GM23248 (cell line): Measurements from ENCODE around the gene RABEP1. TPM values are rescaled to one million over a fixed set of nuclear protein-coding genes. Genes with fewer than 3 reads are reported as not detected.

ENCODE experiments used
- DNase-seq: peaks from one replicate; pipeline ENCODE4 v3.0.0-alpha.2; 2015
- H2AFZ ChIP-seq: fragments of 200-600 bp; sonication (generic); 2 replicates; pipeline ENCODE4 v1.6.1; 2016; ENCODE audit warnings: antibody characterized with exemption
- H3F3A ChIP-seq: fragments of 200-600 bp; sonication (generic); 2 replicates; pipeline ENCODE4 v1.6.1; 2016; ENCODE audit warnings: mild to moderate bottlenecking, antibody characterized with exemption, mixed run types; ENCODE audit not compliant: insufficient read depth
- H3K27ac ChIP-seq: fragments of 200-600 bp; sonication (generic); 2 replicates; pipeline ENCODE4 v1.5.1; 2016; ENCODE audit warnings: mild to moderate bottlenecking
- H3K27me3 ChIP-seq: fragments of 200-600 bp; sonication (generic); replicated peaks from 2 replicates; pipeline ENCODE4 v1.6.1; 2016; ENCODE audit warnings: mild to moderate bottlenecking; ENCODE audit not compliant: insufficient read depth
- H3K36me3 ChIP-seq: fragments of 200-600 bp; sonication (generic); 2 replicates; pipeline ENCODE4 v1.6.1; 2016; ENCODE audit warnings: low read depth, mild to moderate bottlenecking
- H3K4me1 ChIP-seq: fragments of 200-600 bp; sonication (generic); 2 replicates; pipeline ENCODE4 v1.6.1; 2016; ENCODE audit warnings: mild to moderate bottlenecking; ENCODE audit not compliant: insufficient read depth
- H3K4me2 ChIP-seq: fragments of 200-600 bp; sonication (generic); one replicate; pipeline ENCODE4 v1.6.1; 2016; ENCODE audit warnings: mild to moderate bottlenecking; ENCODE audit not compliant: unreplicated experiment
- H3K4me3 ChIP-seq: fragments of 200-600 bp; sonication (generic); 2 replicates; pipeline ENCODE4 v1.5.1; 2016; ENCODE audit warnings: mild to moderate bottlenecking
- H3K79me2 ChIP-seq: fragments of 200-600 bp; sonication (generic); 2 replicates; pipeline ENCODE4 v1.6.1; 2016; ENCODE audit warnings: mild to moderate bottlenecking; ENCODE audit not compliant: insufficient read depth
- H3K9ac ChIP-seq: fragments of 200-600 bp; sonication (generic); 2 replicates; pipeline ENCODE4 v1.6.1; 2016; ENCODE audit warnings: mild to moderate bottlenecking
- H3K9me2 ChIP-seq: fragments of 200-600 bp; sonication (generic); 2 replicates; pipeline ENCODE4 v1.6.1; 2016; ENCODE audit warnings: mixed run types, mild to moderate bottlenecking, moderate library complexity; ENCODE audit not compliant: insufficient read depth
- H3K9me3 ChIP-seq: fragments of 200-600 bp; sonication (generic); one replicate; pipeline ENCODE4 v1.6.1; 2017; ENCODE audit warnings: low read depth
- H4K20me1 ChIP-seq: fragments of 200-600 bp; sonication (generic); 2 replicates; pipeline ENCODE4 v1.6.0; 2016; ENCODE audit not compliant: insufficient read depth
- EZH2 ChIP-seq: fragments of 200-600 bp; sonication (generic); IDR thresholded peaks from 2 replicates; pipeline ENCODE4 v1.6.1; 2018; ENCODE audit warnings: antibody characterized with exemption, mild to moderate bottlenecking; ENCODE audit not compliant: insufficient read depth, poor library complexity, severe bottlenecking
- EZH2phosphoT487 ChIP-seq: fragments of 200-600 bp; sonication (generic); IDR thresholded peaks from 2 replicates; pipeline ENCODE4 v1.6.1; 2018; ENCODE audit warnings: antibody characterized with exemption, moderate library complexity, mild to moderate bottlenecking, low read depth; ENCODE audit not compliant: insufficient read depth
- WGBS, 2 experiments: methylation state at CpG; one replicate each; pipeline ENCODE4 v1.1.6; 2015 to 2017; ENCODE audit warnings: low lambda C conversion rate in 2 of 2, low coverage in 1 of 2; ENCODE audit errors: missing lambda C conversion rate in 2 of 2; 5-methylcytosine and 5-hydroxymethylcytosine counted together
- in situ Hi-C: fragments of 300-500 bp; cut with MboI; formaldehyde crosslinking; loops from 2 replicates; pipeline ENCODE4 v1.15.0; 2020
- polyA plus RNA-seq: library from polyadenylated mRNA; unstranded; fragments of >200 nt; fragmentation: Nextera tagmentation; extraction: Ambion mirVana; gene quantifications from 2 replicates; pipeline ENCODE4 v1.2.1, GENCODE V29; 2016
- total RNA-seq: library from RNA; depleted of rRNA; stranded (reverse); fragments of >200 nt; shearing (Covaris generic); gene quantifications from 2 replicates; pipeline ENCODE4 v1.2.3, GENCODE V29; 2014

The RABEP1 gene
- total and polyA plus RNA-seq, 2 experiments from 2014 or later = 26.3 to 33.6 TPM

DNA sequence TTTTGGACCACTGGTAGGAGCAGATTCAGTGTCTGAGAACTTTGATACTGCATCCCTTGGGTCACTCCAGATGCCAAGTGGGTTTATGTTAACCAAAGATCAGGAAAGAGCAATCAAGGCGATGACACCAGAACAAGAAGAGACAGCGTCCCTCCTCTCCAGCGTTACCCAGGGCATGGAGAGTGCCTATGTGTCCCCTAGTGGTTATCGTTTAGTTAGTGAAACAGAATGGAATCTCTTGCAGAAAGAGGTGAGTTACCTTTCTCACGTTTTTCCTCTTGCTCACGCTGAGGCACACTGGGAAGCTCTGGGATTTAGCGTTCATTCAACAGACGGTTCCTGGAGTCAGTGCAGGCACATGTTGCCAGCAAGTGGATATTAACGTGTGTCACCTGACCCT, 79.3 kb downstream of the RABEP1 start:
- DNase-seq = no peak
- Histone ChIP-seq H3K36me3 (peaks cover 44% of the 10 kb centered on the region), H3K9me3 (no peaks in the 10 kb centered on the region), H3K4me2 (no peak overlapping the region), H3K4me3 (no peak overlapping the region), H2AFZ (no peak overlapping the region), H4K20me1 (no peaks in the 10 kb centered on the region), H3K4me1 (peaks cover 9% of the 10 kb centered on the region), H3K79me2 (0 out of 2 replicates have a peak, but pooled peaks cover 5% of the 10 kb centered on the region), H3K27me3 (no peaks in the 10 kb centered on the region), H3K27ac (no peak overlapping the region), H3K9me2 (no peaks in the 10 kb centered on the region), H3K9ac (no peak overlapping the region), H3F3A (peaks cover 7% of the 10 kb centered on the region; the same call in 1 of the 2 replicates)
- in situ Hi-C loops = no loop called here
- WGBS, 2 experiments = 73 to 77% methylated on average over 9 of the region's 9 CpGs
- TF ChIP-seq EZH2phosphoT487 (no peak), EZH2 (no peak)

DNA sequence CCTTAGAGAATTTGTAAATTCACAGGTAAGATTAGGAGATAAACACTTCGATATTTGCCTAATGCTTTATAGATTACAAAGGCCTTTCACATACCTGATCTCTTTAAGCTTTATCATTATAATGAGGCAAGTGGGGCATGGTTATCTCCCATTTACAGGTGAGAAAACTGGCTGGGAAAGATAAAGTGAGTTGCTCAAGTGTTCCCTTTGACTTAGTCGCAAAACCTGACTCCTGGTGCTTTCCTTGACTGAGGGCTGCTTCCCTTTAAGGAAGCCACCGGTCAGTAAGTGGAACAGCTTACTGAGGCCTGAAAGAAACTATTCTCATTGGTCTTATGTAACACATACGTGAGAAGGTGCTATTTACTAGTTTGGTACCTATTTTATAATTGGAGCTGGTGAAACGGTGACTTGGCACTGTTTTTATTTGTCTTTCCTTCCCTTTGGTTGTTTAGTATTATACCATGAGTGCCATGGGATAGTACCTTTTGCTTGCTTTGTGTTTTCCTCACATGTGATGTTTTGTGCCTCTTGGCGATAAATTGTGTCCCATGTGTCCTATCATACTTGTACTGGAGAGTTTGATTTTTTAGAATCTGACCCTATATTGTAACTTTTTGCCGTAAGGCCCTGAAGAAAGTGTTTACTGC, 80.2 kb downstream of the RABEP1 start:
- TF ChIP-seq EZH2 (no peak), EZH2phosphoT487 (no peak)

DNA sequence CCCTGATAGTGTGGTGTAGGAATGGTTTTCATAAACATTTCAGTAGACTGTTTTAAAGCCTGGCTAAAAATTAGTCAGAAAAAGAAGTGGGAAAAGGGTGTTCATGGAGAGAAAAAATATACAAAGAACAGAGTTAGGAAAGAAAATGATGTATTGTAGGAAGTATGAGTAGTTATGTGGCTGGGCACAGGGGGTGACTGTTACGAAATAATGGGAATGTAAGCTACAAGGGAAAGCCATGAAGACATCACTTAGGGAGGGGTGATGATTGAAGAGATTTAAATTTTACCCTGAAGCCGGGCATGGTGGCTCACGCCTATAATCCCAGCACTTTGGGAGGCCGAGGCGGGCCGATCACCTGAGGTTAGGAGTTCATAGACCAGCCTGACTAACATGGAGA, 82.1 kb downstream of the RABEP1 start:
- TF ChIP-seq EZH2 = no peak
- peak overlapping the region; percentile 13 for H3K4me2 ChIP-seq
- H3K4me3 ChIP-seq = no peak overlapping the region
- in situ Hi-C loops = no loop called here
- no peaks in the 10 kb centered on the region for H3K9me3 ChIP-seq
- H3K27me3 ChIP-seq = no peaks in the 10 kb centered on the region
- H3F3A ChIP-seq = peaks cover 7% of the 10 kb centered on the region; the same call in 1 of the 2 replicates
- no peaks in the 10 kb centered on the region for H3K9me2 ChIP-seq
- no peak overlapping the region for H2AFZ ChIP-seq
- H3K36me3 ChIP-seq = peaks cover 31% of the 10 kb centered on the region
- peaks cover 9% of the 10 kb centered on the region for H3K4me1 ChIP-seq
- peak overlapping the region; percentile 31 for H3K27ac ChIP-seq
- WGBS, 2 experiments = 82 to 84% methylated on average over 6 of the region's 6 CpGs
- H3K9ac ChIP-seq = no peak overlapping the region
- no peaks in the 10 kb centered on the region for H4K20me1 ChIP-seq
- H3K79me2 ChIP-seq = 0 out of 2 replicates have a peak, but pooled peaks cover 5% of the 10 kb centered on the region
- DNase-seq = peak; percentile 67

More for the DNA sequence above, 80.2 kb downstream of the RABEP1 start:
- no peak overlapping the region for H3K27ac ChIP-seq
- 0 out of 2 replicates have a peak, but pooled peaks cover 5% of the 10 kb centered on the region for H3K79me2 ChIP-seq
- H3K36me3 ChIP-seq = peaks cover 38% of the 10 kb centered on the region
- no peaks in the 10 kb centered on the region for H3K9me2 ChIP-seq
- no peak overlapping the region for H2AFZ ChIP-seq
- no peaks in the 10 kb centered on the region for H3K9me3 ChIP-seq
- no peak overlapping the region for H3K4me2 ChIP-seq
- peaks cover 9% of the 10 kb centered on the region for H3K4me1 ChIP-seq
- peaks cover 7% of the 10 kb centered on the region; the same call in 1 of the 2 replicates for H3F3A ChIP-seq
- no peaks in the 10 kb centered on the region for H3K27me3 ChIP-seq
- no peak overlapping the region for H3K4me3 ChIP-seq
- no peak for DNase-seq
- in situ Hi-C loops = no loop called here
- no peak overlapping the region for H3K9ac ChIP-seq
- 88 to 91% methylated on average over 7 of the region's 7 CpGs for WGBS, 2 experiments
- H4K20me1 ChIP-seq = no peaks in the 10 kb centered on the region

DNA sequence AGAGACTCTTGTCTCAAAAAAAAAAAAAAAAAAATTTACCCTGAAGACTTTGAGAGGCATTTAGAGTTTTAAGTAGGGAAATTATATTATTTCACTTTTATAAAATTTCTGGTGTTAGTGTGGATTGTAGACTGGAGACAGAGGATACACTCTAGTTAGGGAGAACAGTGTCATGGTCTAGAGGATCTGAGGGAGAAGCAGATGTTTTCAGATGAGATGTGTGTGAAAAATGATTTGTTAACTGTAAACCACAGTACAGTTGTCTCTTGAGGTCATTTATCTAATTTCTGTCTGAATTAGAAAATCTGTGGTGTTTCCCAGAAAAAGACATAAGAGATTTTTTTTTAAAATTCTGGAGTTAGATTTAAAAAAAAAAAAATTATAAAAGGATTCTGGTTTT, 82.6 kb downstream of the RABEP1 start:
- Histone ChIP-seq H3K4me1 (peaks cover 9% of the 10 kb centered on the region), H3K4me2 (no peak overlapping the region), H3K9me3 (no peaks in the 10 kb centered on the region), H3F3A (peaks cover 7% of the 10 kb centered on the region; the same call in 1 of the 2 replicates), H3K9me2 (no peaks in the 10 kb centered on the region), H3K27ac (no peak overlapping the region), H3K4me3 (no peak overlapping the region), H3K9ac (no peak overlapping the region), H3K36me3 (peaks cover 32% of the 10 kb centered on the region), H4K20me1 (no peaks in the 10 kb centered on the region), H3K79me2 (0 out of 2 replicates have a peak, but pooled peaks cover 5% of the 10 kb centered on the region), H2AFZ (no peak overlapping the region), H3K27me3 (no peaks in the 10 kb centered on the region)
- TF ChIP-seq EZH2 (no peak), EZH2phosphoT487 (no peak)
- in situ Hi-C loops = no loop called here
- DNase-seq = no peak
